Measurements from ENCODE around the gene EIF4G3. TPM values are rescaled to one million over a fixed set of nuclear protein-coding genes. Genes with fewer than 3 reads are reported as not detected.

Gene EIF4G3
- total RNA-seq, 1 experiment from 2014 or later: 72.0 TPM

- H2BK5ac ChIP-seq (ENCODE audit: insufficient read length, low read length): no peak overlapping the region
- H4K91ac ChIP-seq (ENCODE audit: insufficient read length, low read depth, low read length): no peak overlapping the region
- no peak for DNase-seq
- H3K56ac ChIP-seq (ENCODE audit: insufficient read length, low read depth, low read length): no peak overlapping the region
- no peak overlapping the region for H2AFZ ChIP-seq (ENCODE audit: low read length)
- no peaks in the 10 kb centered on the region; the same call in 1 of the 2 replicates for H3K4me1 ChIP-seq (ENCODE audit: insufficient read depth, low read length)
- H3K4ac ChIP-seq (ENCODE audit: low read depth, low read length): no peak overlapping the region
- no peak overlapping the region for H3K4me2 ChIP-seq (ENCODE audit: insufficient read depth, insufficient read length, low read length)
- TF ChIP-seq CTCF (conservative IDR thresholded peaks at IDR 0.05): no peak
- H3K4me3 Mint-ChIP-seq: no peak overlapping the region
- H3K23me2 ChIP-seq (ENCODE audit: insufficient read length, low read depth, low read length, poor library complexity, severe bottlenecking): no peaks in the 10 kb centered on the region
- no peak overlapping the region for H2BK120ac ChIP-seq (ENCODE audit: low read depth, low read length, poor library complexity, severe bottlenecking)
- H3K4me1 Mint-ChIP-seq: peaks cover 2 to 15% of the 10 kb centered on the region in 2 experiments; a peak in 3 of 4 replicates
- H2BK12ac ChIP-seq (ENCODE audit: insufficient read length, low read depth, low read length): no peak overlapping the region
- no CpG with 5 or more reads among the region's 21 CpGs for WGBS (ENCODE audit: extremely low coverage, insufficient read length, low lambda C conversion rate)
- H3K27ac Mint-ChIP-seq: no peak overlapping the region
- H3K27me3 Mint-ChIP-seq (ENCODE audit: low read depth): no peaks in the 10 kb centered on the region
- H2BK15ac ChIP-seq (ENCODE audit: low read depth, low read length): no peak overlapping the region
- no peak overlapping the region for H3K18ac ChIP-seq (ENCODE audit: insufficient read length, low read depth, low read length)
- H3K27me3 ChIP-seq (ENCODE audit: insufficient read depth, low read length): no peaks in the 10 kb centered on the region
- H2BK20ac ChIP-seq (ENCODE audit: low read depth, low read length, poor library complexity, severe bottlenecking): no peak overlapping the region
- no peaks in the 10 kb centered on the region for H4K20me1 ChIP-seq (ENCODE audit: control insufficient read depth, insufficient read depth, insufficient read length)
- peaks cover 2 to 22% (median 20%) of the 10 kb centered on the region in 3 experiments for H3K36me3 Mint-ChIP-seq (ENCODE audit: insufficient read depth in 1 of 3, low read depth in 3 of 3)
- no peaks in the 10 kb centered on the region for H3K9me3 Mint-ChIP-seq
- no peaks in the 10 kb centered on the region for H3K79me2 ChIP-seq (ENCODE audit: insufficient read depth, low read length)
- no peak overlapping the region for H4K8ac ChIP-seq (replicated peaks; ENCODE audit: insufficient read length, low read depth, low read length)
- H4K5ac ChIP-seq (ENCODE audit: insufficient read length, low read depth, low read length): no peak overlapping the region
- H3K9me3 ChIP-seq (ENCODE audit: control insufficient read depth, low read depth, low read length): no peaks in the 10 kb centered on the region
- no peak overlapping the region for H3K9ac ChIP-seq (ENCODE audit: extremely low read depth, insufficient read length, low read length)
- no peak overlapping the region for H3K14ac ChIP-seq (ENCODE audit: insufficient read depth, low read length)
- no peak overlapping the region for H3K23ac ChIP-seq (ENCODE audit: insufficient read length, low read depth, low read length)
- no peak overlapping the region for H3K27ac ChIP-seq (ENCODE audit: insufficient read length, low read depth, low read length)
- H3T11ph ChIP-seq (ENCODE audit: low read length): no peak overlapping the region
- H3K79me1 ChIP-seq (ENCODE audit: insufficient read depth, low read depth, low read length, poor library complexity, severe bottlenecking): no peaks in the 10 kb centered on the region
- H2AK5ac ChIP-seq (ENCODE audit: insufficient read length, low read length): no peak overlapping the region
These were observed 43.0 kb upstream of the EIF4G3 start for GRCh38 chr1:21219674-21220073.
